Endothelial cell of umbilical vein (primary cell): ENCODE measurements around the gene SH3BP4.

Experiments
- EZH2 ChIP-seq: IDR thresholded peaks from 2 replicates; pipeline ENCODE4 v1.6.1; 2012; ENCODE audit warnings: borderline replicate concordance, low read depth, mild to moderate bottlenecking, moderate library complexity, low read length, inconsistent platforms; ENCODE audit not compliant: severe bottlenecking
- MYC ChIP-seq: IDR thresholded peaks from one replicate; pipeline ENCODE4 v1.6.1; 2011; ENCODE audit warnings: mild to moderate bottlenecking, low read depth, low read length
- POLR2A ChIP-seq: IDR thresholded peaks from 2 replicates; pipeline ENCODE4 v1.6.1; 2012; ENCODE audit warnings: low read depth, mild to moderate bottlenecking, control low read depth, low read length
- POLR2AphosphoS5 ChIP-seq: IDR thresholded peaks from 2 replicates; pipeline ENCODE4 v1.6.1; 2012; ENCODE audit warnings: low read depth, mild to moderate bottlenecking, control low read depth, low read length, moderate library complexity; ENCODE audit not compliant: insufficient read depth
- TF ChIP-seq, protein P1 (sequence below), 2 donors: IDR thresholded peaks; 1 replicate in 1 of 2; 2 replicates in 1 of 2; pipeline ENCODE4 v1.5.1; 2011; ENCODE audit warnings: low read length in 2 of 2, mild to moderate bottlenecking in 2 of 2, moderate library complexity in 2 of 2, control low read depth in 1 of 2, inconsistent platforms in 1 of 2, low read depth in 1 of 2; ENCODE audit not compliant: insufficient read depth in 1 of 2; ENCODE audit errors: extremely low read depth in 1 of 2
- TF ChIP-seq, protein P2 (sequence below): IDR thresholded peaks from 2 replicates; pipeline ENCODE4 v1.6.1; 2011; ENCODE audit not compliant: insufficient read depth, insufficient read length

DNA sequence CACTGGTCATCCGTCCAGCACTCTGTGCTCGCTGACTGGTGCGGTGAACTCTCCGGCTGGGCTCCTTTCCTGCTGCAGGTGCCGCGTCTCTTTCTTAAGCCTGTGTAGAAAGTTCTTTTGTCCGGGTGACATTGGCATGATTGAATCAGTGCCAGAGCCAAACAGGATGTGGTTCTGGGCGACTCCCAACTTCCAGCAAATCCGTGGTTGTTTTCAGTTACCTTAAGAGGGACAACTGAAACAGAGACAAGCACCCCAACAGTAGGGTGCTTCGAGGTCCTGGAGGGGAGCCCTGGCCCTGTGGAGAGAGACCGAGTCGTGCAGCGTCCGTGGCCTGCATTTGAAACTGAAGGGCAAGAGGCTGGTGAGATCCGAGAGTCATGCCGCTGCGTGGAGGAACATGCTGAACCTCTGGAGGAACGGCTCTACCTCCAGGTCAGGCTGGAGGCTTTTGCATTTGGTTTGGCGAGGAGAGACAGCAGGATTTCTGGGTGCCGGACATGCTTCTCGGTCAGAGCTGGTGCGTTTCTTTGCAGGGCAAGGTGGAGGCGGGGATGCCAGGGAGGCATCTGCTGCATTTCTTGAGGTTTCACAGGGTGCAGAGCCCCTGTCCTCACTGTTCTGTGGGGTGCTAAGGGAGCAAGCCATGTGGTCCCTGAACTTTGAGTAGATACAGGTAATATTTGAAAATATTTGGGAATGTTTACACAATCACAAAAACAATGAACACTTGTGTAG, 26.8 kb downstream of the SH3BP4 start:
- TF ChIP-seq, protein P1, sequence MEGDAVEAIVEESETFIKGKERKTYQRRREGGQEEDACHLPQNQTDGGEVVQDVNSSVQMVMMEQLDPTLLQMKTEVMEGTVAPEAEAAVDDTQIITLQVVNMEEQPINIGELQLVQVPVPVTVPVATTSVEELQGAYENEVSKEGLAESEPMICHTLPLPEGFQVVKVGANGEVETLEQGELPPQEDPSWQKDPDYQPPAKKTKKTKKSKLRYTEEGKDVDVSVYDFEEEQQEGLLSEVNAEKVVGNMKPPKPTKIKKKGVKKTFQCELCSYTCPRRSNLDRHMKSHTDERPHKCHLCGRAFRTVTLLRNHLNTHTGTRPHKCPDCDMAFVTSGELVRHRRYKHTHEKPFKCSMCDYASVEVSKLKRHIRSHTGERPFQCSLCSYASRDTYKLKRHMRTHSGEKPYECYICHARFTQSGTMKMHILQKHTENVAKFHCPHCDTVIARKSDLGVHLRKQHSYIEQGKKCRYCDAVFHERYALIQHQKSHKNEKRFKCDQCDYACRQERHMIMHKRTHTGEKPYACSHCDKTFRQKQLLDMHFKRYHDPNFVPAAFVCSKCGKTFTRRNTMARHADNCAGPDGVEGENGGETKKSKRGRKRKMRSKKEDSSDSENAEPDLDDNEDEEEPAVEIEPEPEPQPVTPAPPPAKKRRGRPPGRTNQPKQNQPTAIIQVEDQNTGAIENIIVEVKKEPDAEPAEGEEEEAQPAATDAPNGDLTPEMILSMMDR (IDR thresholded peaks at IDR 0.05; ENCODE audit: extremely low read depth in 1 of 2, insufficient read depth in 1 of 2, low read depth in 1 of 2, low read length in 2 of 2): no peak
- TF ChIP-seq, protein P2, sequence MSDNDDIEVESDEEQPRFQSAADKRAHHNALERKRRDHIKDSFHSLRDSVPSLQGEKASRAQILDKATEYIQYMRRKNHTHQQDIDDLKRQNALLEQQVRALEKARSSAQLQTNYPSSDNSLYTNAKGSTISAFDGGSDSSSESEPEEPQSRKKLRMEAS: no peak
- TF ChIP-seq POLR2AphosphoS5 (peak; percentile 52), POLR2A (peak; percentile 37), EZH2 (no peak), MYC (no peak)
